Right cardiac atrium (tissue), 5 donors: ENCODE data around the gene PIP5KL1. TPM values are rescaled to one million over a fixed set of nuclear protein-coding genes. Genes with fewer than 3 reads are reported as not detected.

Source experiments
- ATAC-seq, 2 donors: fragments of 200-7000 bp; cut with Tn5 transposase; one replicate each; pipeline versions ENCODE4 v1.8.0 to v1.9.1; 2020; ENCODE audit warnings: moderate library complexity in 2 of 2, mild to moderate bottlenecking in 1 of 2
- DNase-seq, 3 donors: peaks; one replicate each; pipeline ENCODE4 v3.0.0-alpha.2; 2020
- H3K27ac ChIP-seq: one replicate; pipeline ENCODE4 v1.5.1; 2013; ENCODE audit warnings: mild to moderate bottlenecking, low read length, control low read depth, moderate library complexity
- H3K27me3 ChIP-seq: one replicate; pipeline ENCODE4 v1.6.1; 2013; ENCODE audit not compliant: control insufficient read depth, insufficient read depth
- H3K4me1 ChIP-seq: one replicate; pipeline ENCODE4 v1.6.1; 2013; ENCODE audit warnings: low read length; ENCODE audit not compliant: control insufficient read depth, insufficient read depth
- H3K4me3 ChIP-seq: one replicate; pipeline ENCODE4 v1.5.1; 2013; ENCODE audit warnings: low read length, control low read depth
- H3K9me3 ChIP-seq: one replicate; pipeline ENCODE4 v1.6.1; 2013; ENCODE audit warnings: low read length; ENCODE audit not compliant: control insufficient read depth
- WGBS: extraction: QIAGEN DNeasy Blood & Tissue Kit; methylation state at CpG from one replicate; pipeline ENCODE4 v1.1.7; 2013; 5-methylcytosine and 5-hydroxymethylcytosine counted together
- intact Hi-C, 4 donors: fragments of 100-400 bp; cut with DNase I; formaldehyde crosslinking; loops; one replicate each; pipeline versions ENCODE4 v1.11.0 to v1.14.0; 2022 to 2023
- polyA plus RNA-seq: library from polyadenylated mRNA; stranded (reverse); fragments of 200-250 nt; gene quantifications from one replicate; pipeline ENCODE4 v1.2.3, GENCODE V29; 2013
- total RNA-seq, 4 donors: library from RNA; stranded (reverse); fragmentation: NEBNext Ultra II Directional; extraction: Animal tissue kit (Norgen Biotek cat#: 25700); gene quantifications; one replicate each; pipeline ENCODE4 v1.2.1, GENCODE V29; 2021
- donor health status: healthy with polysubstance abuse.
- donor health status: DM: no; HTN: yes; CAD: no.
- donor health status: DM: no; HTN: no; CAD: no.
- donor health status: DM: no; HTN: yes; CAD: no; lungs with severe emphysema.
- donor health status: DM: yes; HTN: yes; CAD: no.

Gene PIP5KL1
- total and polyA plus RNA-seq, 5 donors, result 0.29 to 1.3 (median 0.29) TPM; not detected in 2

GRCh38 chr9:127974769-127975261, 44.2 kb upstream of the PIP5KL1 start:
- intact Hi-C loops, result no loop called here
- no peaks in the 10 kb centered on the region for H3K9me3 ChIP-seq
- peaks cover 53% of the 10 kb centered on the region for H3K4me1 ChIP-seq
- ATAC-seq (peak; percentile 4 to 14), DNase-seq (peak; percentile 63 to 86 (median 82))
- peak overlapping the region; percentile 85 for H3K27ac ChIP-seq
- no peaks in the 10 kb centered on the region for H3K27me3 ChIP-seq
- 40% methylated on average over 10 of the region's 10 CpGs for WGBS
- H3K4me3 ChIP-seq, result no peak overlapping the region

DNA sequence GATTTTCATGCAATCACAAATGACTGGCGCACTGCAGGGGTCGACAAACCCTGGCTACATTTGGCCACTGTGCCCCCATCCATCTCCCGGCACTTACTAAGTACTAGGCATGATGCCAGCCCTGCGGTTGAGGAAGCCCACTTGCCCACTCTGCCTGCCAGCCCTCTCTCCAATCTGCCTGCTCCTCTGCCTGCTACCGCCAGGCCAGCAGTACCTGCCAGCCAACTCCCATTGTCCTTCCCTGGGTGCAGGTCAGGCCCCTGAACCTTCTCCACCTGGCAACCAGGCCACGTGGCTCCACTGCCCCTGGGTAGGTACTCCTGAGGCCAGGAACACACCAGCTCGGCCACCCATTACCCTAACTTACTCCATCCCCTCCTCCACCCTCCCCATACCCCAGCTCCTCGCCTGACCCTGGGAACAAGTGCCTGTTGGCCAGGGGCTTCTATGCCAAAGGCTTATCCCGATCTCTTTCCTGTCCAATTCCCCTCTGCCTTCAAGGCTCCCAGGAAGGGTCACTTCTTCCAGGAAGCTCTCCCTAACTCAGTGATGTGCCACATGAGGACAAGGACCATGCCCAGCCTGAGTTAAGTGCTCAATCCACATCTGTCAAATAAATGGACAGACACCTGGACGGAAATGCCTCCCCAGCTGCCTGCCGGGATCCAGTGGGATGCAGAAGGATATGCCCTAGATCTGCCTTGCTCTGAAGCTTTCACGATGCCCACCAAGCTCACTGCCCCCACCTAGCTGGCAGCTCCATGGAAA, 43.6 kb upstream of the PIP5KL1 start:
- DNase-seq (no peak), ATAC-seq (no peak)
- 64% methylated on average over 12 of the region's 12 CpGs for WGBS
- Histone ChIP-seq H3K4me3 (no peak overlapping the region), H3K9me3 (no peaks in the 10 kb centered on the region), H3K27me3 (no peaks in the 10 kb centered on the region), H3K4me1 (peaks cover 57% of the 10 kb centered on the region), H3K27ac (peak overlapping the region; percentile 85)
- intact Hi-C loops, result no loop called here

DNA sequence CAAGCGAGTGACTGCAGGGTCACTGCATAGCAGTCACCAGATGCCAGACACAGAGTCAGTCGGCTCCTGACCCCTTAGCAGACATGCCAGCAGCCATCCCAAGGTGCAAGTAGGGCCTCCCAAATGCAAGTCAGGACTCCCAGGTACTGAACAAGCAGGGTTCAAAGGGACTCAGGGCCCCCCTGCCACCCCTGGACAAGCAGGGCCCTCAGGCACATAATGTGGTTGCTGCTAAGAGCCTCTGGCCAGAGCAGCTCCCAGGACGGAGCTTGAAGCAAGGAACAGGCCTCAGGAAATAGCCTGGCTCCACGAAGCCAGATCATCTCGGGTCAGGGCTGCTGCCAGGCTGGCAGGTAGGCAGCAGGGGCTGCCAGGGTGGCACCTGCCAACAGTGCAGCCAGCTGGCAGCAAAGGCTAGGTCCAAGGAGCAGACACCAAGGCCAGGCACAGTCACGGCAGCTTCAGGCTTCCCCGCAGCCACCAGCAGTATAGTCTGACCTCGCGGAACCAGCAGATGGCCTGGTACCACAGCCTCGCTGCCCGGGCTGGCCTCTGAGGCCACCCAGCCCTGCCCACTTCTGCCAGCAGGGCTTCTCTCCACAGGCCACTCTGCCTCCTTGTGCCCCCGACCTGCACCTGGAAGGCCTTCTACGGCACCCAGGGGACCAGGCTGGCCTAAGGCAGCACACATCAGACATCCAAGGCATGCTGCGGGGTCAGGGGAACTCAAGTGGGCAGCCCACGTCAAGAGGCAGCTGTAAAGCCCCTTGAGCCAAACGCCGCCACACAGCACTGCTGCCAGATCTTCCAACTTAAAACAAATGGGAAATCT, 42.8 kb upstream of the PIP5KL1 start:
- intact Hi-C loops, result no loop called here
- H3K4me3 ChIP-seq, result no peak overlapping the region
- no peaks in the 10 kb centered on the region for H3K9me3 ChIP-seq
- WGBS, result 55% methylated on average over 17 of the region's 17 CpGs
- DNase-seq, result peak in 1 of 3 donors; percentile 62
- ATAC-seq, result no peak
- H3K27ac ChIP-seq, result peak overlapping the region; percentile 85
- H3K4me1 ChIP-seq, result peaks cover 63% of the 10 kb centered on the region
- H3K27me3 ChIP-seq, result no peaks in the 10 kb centered on the region

DNA sequence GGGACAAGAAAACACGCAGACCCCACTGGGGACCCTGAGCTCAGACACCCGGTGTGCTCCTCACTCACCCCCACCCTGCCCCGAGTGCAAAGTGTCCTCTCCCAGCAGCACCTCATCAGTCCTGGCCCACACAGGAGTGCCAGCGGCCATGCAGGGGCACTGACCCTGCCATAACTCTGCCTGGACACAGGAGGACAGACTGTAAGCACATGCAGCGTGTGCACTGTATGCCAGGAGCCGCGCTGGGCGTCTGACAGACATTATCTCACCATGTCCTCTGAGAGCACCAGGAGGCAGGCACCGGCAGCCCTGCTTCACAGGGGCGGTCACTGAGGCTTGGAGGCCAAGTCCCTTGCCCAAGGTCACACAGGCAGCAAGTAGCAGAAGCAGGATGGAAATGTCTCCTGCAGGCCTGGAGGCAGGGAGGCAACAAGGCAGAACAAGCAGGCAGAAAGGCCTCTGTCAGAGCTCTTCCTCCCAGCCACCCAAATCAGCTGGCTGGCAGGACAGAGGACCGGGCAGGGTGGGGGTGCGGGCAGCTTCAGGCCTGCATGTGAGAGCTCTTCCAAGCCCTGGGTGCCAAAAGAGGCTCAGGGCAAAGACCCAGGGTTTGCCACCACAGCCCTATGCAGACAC, 41.8 kb upstream of the PIP5KL1 start:
- WGBS, result 45% methylated on average over 12 of the region's 12 CpGs
- ATAC-seq, result peak; percentile 20 to 46
- no peaks in the 10 kb centered on the region for H3K27me3 ChIP-seq
- peak in 2 of 3 donors; percentile 82 to 83 for DNase-seq
- H3K27ac ChIP-seq, result peak overlapping the region; percentile 85
- H3K9me3 ChIP-seq, result no peaks in the 10 kb centered on the region
- peaks cover 69% of the 10 kb centered on the region for H3K4me1 ChIP-seq
- intact Hi-C loops, result no loop called here
- H3K4me3 ChIP-seq, result no peak overlapping the region

GRCh38 chr9:127971357-127972235, 41.0 kb upstream of the PIP5KL1 start:
- Histone ChIP-seq H3K4me3 (no peak overlapping the region), H3K27me3 (no peaks in the 10 kb centered on the region), H3K9me3 (no peaks in the 10 kb centered on the region), H3K4me1 (peaks cover 73% of the 10 kb centered on the region), H3K27ac (peak overlapping the region; percentile 85)
- intact Hi-C loops, result no loop called here
- no peak for ATAC-seq
- WGBS, result 43% methylated on average over 20 of the region's 20 CpGs
- DNase-seq, result peak in 2 of 3 donors; percentile 62 to 67

GRCh38 chr9:127970401-127971313, 40.1 kb upstream of the PIP5KL1 start:
- H3K27ac ChIP-seq, result peak overlapping the region; percentile 31

GRCh38 chr9:127968700-127969383, 38.3 kb upstream of the PIP5KL1 start:
- Histone ChIP-seq H3K4me1 (peaks cover 64% of the 10 kb centered on the region), H3K4me3 (no peak overlapping the region), H3K27ac (peak overlapping the region; percentile 66), H3K27me3 (no peaks in the 10 kb centered on the region), H3K9me3 (no peaks in the 10 kb centered on the region)
- intact Hi-C loops, result no loop called here
- 42% methylated on average over 10 of the region's 10 CpGs for WGBS
- peak; percentile 19 to 36 for ATAC-seq
- DNase-seq, result peak; percentile 74 to 88 (median 87)

More at GRCh38 chr9:127970401-127971313, 40.1 kb upstream of the PIP5KL1 start:
- no peaks in the 10 kb centered on the region for H3K9me3 ChIP-seq
- H3K4me3 ChIP-seq, result no peak overlapping the region
- ATAC-seq, result no peak
- intact Hi-C loops, result no loop called here
- H3K4me1 ChIP-seq, result peaks cover 75% of the 10 kb centered on the region
- H3K27me3 ChIP-seq, result no peaks in the 10 kb centered on the region
- 69% methylated on average over 16 of the region's 16 CpGs for WGBS
- peak in 1 of 3 donors; percentile 39 for DNase-seq

DNA sequence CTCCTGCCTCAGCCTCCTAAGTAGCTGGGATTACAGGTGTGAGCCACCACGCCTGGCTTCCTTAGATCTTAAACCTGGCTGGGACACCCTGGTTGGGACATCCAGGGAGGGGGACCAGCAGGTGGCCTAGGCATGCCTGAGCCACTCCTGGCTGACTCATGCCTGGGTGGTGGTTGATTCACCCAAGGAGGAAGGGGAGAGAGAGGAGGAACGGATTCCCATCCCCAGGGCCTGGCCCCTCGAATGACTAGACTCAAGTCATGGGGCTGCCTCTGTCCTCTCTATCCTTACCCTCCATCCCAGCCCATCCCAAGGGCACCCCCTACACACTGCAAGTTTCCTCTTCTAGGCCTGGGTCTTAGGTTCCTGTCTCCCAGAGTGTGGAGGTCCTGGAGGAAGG, 37.5 kb upstream of the PIP5KL1 start:
- Histone ChIP-seq H3K4me3 (no peak overlapping the region), H3K9me3 (no peaks in the 10 kb centered on the region), H3K27me3 (no peaks in the 10 kb centered on the region), H3K4me1 (peaks cover 59% of the 10 kb centered on the region), H3K27ac (peak overlapping the region; percentile 66)
- intact Hi-C loops, result no loop called here
- ATAC-seq (no peak), DNase-seq (peak in 1 of 3 donors; percentile 50)
- 72% methylated on average over 3 of the region's 3 CpGs for WGBS

DNA sequence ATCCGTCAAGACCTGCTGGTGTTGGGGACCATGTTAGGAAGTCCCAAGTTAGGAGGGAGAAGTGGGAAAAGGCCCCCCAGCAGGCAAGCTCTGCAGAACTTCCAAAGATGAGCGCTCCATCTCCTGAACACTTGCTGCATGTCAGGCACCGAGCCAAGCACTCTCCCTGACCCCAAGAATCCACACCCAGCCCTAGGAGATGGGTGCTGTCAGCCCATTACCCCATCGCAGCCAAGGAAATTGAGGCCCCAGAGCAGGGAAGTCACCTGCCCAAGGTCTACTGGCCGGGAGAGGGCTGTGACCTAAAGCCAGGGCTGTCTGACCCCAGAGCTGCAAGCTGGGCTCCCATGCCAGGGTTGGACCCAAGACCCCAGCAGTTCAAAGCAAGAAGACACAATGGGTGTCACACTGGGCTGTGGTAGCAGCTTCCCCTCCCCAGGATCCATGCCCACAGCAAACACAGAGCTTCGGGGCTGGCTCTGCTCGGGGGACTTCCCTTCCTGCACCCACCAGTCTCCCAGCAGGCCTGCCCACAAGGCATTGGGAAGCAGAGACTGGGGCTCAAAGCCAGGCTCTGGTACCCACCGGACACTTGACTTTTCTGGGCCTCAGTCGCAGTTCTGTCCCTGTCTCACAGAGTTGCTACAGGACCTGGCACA, 36.7 kb upstream of the PIP5KL1 start:
- intact Hi-C loops, result no loop called here

More for the DNA sequence above, 36.7 kb upstream of the PIP5KL1 start:
- WGBS, result 64% methylated on average over 9 of the region's 9 CpGs
- Histone ChIP-seq H3K9me3 (no peaks in the 10 kb centered on the region), H3K27ac (peak overlapping the region; percentile 30), H3K4me1 (peaks cover 53% of the 10 kb centered on the region), H3K27me3 (no peaks in the 10 kb centered on the region), H3K4me3 (no peak overlapping the region)
- DNase-seq (peak in 1 of 3 donors; percentile 47), ATAC-seq (no peak)
